CD4-positive, alpha-beta T cell (primary cell): Measurements from ENCODE around the gene EP300. TPM values are rescaled to one million over a fixed set of nuclear protein-coding genes. Genes with fewer than 3 reads are reported as not detected.

Source experiments
- ATAC-seq: fragments of 200-7000 bp; cut with Tn5 transposase; one replicate; pipeline ENCODE4 v1.10.0; 2022; ENCODE audit warnings: mild to moderate bottlenecking; ENCODE audit not compliant: poor library complexity
- CTCF ChIA-PET: fragments of 350-600 bp; sonication (Branson Sonifier 250); formaldehyde crosslinking; loops from one replicate; lab custom pipeline; 2021; ENCODE audit warnings: antibody characterized with exemption, inconsistent platforms; lab: Charles Lee
- POLR2A ChIA-PET: fragments of 350-600 bp; sonication (Branson Sonifier 250); formaldehyde crosslinking; loops from one replicate; lab custom pipeline; 2021; ENCODE audit warnings: antibody characterized with exemption, inconsistent platforms; lab: Charles Lee
- DNase-seq, 14 experiments: peaks; one replicate each; pipeline ENCODE4 v3.0.0-alpha.2; 2013 to 2020; ENCODE audit warnings: mixed read lengths in 2 of 14
- H3K27ac ChIP-seq, 2 donors: one replicate each; pipeline versions ENCODE4 v1.5.1 to v1.7.0; 2013; ENCODE audit warnings: low read length in 2 of 2, low read depth in 1 of 2, mild to moderate bottlenecking in 1 of 2
- H3K27me3 ChIP-seq, 2 experiments: 1 replicate in 1 of 2; 2 replicates in 1 of 2; pipeline versions ENCODE4 v1.6.1 to v1.7.0; 2013; ENCODE audit warnings: low read length in 2 of 2, control low read depth in 1 of 2, mild to moderate bottlenecking in 1 of 2, moderate library complexity in 1 of 2; ENCODE audit not compliant: insufficient read depth in 2 of 2, control insufficient read depth in 1 of 2
- H3K36me3 ChIP-seq: one replicate; pipeline ENCODE4 v1.6.1; 2013; ENCODE audit warnings: low read length, control low read depth; ENCODE audit not compliant: insufficient read depth
- H3K4me1 ChIP-seq: one replicate; pipeline ENCODE4 v1.6.1; 2013; ENCODE audit warnings: low read length, control low read depth; ENCODE audit not compliant: insufficient read depth
- H3K4me3 ChIP-seq: one replicate; pipeline ENCODE4 v1.5.1; 2013; ENCODE audit warnings: mild to moderate bottlenecking, low read length, moderate library complexity
- H3K9me3 ChIP-seq, 2 experiments: 1 replicate in 1 of 2; 2 replicates in 1 of 2; pipeline versions ENCODE4 v1.6.1 to v1.7.0; 2013; ENCODE audit warnings: low read length in 2 of 2, mild to moderate bottlenecking in 2 of 2, control low read depth in 1 of 2, moderate library complexity in 1 of 2; ENCODE audit not compliant: control insufficient read depth in 1 of 2, insufficient read depth in 1 of 2
- H3K27ac Mint-ChIP-seq: one replicate; pipeline ENCODE4 v1.8.0; 2020; ENCODE audit warnings: mixed read lengths
- H3K27me3 Mint-ChIP-seq: one replicate; pipeline ENCODE4 v1.8.0; 2021; ENCODE audit warnings: mixed read lengths
- H3K36me3 Mint-ChIP-seq: one replicate; pipeline ENCODE4 v1.8.0; 2021; ENCODE audit warnings: low read depth, mixed read lengths
- H3K4me1 Mint-ChIP-seq: one replicate; pipeline ENCODE4 v1.8.0; 2021; ENCODE audit warnings: low read depth, mixed read lengths
- H3K4me3 Mint-ChIP-seq: one replicate; pipeline ENCODE4 v1.8.0; 2020; ENCODE audit warnings: mild to moderate bottlenecking, mixed read lengths
- H3K9me3 Mint-ChIP-seq: one replicate; pipeline ENCODE4 v1.8.0; 2020; ENCODE audit warnings: mixed read lengths
- CTCF ChIP-seq: fragments of 200-600 bp; IDR thresholded peaks from one replicate; pipeline ENCODE4 v1.8.0; 2022; ENCODE audit warnings: antibody characterized with exemption, mild to moderate bottlenecking
- intact Hi-C, 2 experiments: fragments of 100-400 bp; cut with DNase I in 1 of 2; cut with micrococcal nuclease in 1 of 2; formaldehyde crosslinking; loops; one replicate each; pipeline versions ENCODE4 v1.15.1 to v1.9.0; 2023 to 2025; cut with DNase I, micrococcal nuclease
- total RNA-seq, 174 experiments: library from RNA in 2 of 174; stranded (reverse) in 2 of 174; gene quantifications; one replicate each; pipeline ENCODE4 v1.2.3 and lab custom pipeline; 2021 to 2026

The EP300 gene
- total RNA-seq, 2 experiments from 2014 or later, result 126 to 134 TPM

GRCh38 chr22:41222846-41223507 lies 130.6 kb downstream of the EP300 start:
- Mint-ChIP-seq H3K36me3 (peaks cover 75% of the 10 kb centered on the region), H3K4me1 (peaks cover 2% of the 10 kb centered on the region), H3K9me3 (no peaks in the 10 kb centered on the region), H3K4me3 (no peak overlapping the region), H3K27me3 (no peaks in the 10 kb centered on the region), H3K27ac (no peak overlapping the region)
- no peak for DNase-seq
- Histone ChIP-seq H3K4me1 (peaks cover 3% of the 10 kb centered on the region), H3K27me3 (no peaks in the 10 kb centered on the region), H3K4me3 (no peak overlapping the region), H3K9me3 (no peaks in the 10 kb centered on the region), H3K36me3 (peaks cover 84% of the 10 kb centered on the region), H3K27ac (no peak overlapping the region)
- no peak for ATAC-seq
- intact Hi-C loops, result no loop called here
- POLR2A ChIA-PET, result no interaction called here
- CTCF ChIA-PET, result no interaction called here
- TF ChIP-seq CTCF, result no peak

DNA sequence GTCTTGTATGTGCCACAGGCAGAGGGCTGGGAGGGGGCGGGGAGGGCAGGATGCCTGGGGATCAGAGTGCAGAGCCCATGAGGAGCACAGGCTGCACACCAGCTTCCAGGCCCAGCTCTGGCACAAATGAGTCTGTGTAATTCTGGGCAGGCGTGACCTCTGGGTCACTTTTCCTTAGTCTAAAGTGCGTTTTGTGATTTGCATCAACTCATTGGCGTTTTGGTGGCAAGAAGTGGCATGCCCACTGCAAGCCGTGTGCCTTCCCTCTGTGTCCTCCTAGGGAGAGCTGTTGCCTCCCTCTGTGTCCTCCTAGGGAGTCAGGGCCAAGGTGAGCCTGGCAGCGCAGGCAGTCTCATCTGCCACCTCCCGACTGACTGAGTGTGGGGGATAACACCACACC lies 131.1 kb downstream of the EP300 start:
- Histone ChIP-seq H3K4me1 (no peaks in the 10 kb centered on the region), H3K36me3 (peaks cover 88% of the 10 kb centered on the region), H3K27ac (no peak overlapping the region), H3K9me3 (no peaks in the 10 kb centered on the region), H3K27me3 (no peaks in the 10 kb centered on the region), H3K4me3 (no peak overlapping the region)
- ATAC-seq (no peak), DNase-seq (no peak)
- no peak overlapping the region for H3K27ac Mint-ChIP-seq
- no peak for TF ChIP-seq CTCF
- ChIA-PET POLR2A (no interaction called here), CTCF (no interaction called here)
- H3K4me3 Mint-ChIP-seq, result no peak overlapping the region
- no peaks in the 10 kb centered on the region for H3K9me3 Mint-ChIP-seq
- intact Hi-C loops, result no loop called here
- no peaks in the 10 kb centered on the region for H3K27me3 Mint-ChIP-seq
- peaks cover 73% of the 10 kb centered on the region for H3K36me3 Mint-ChIP-seq
- no peaks in the 10 kb centered on the region for H3K4me1 Mint-ChIP-seq

- peak overlapping the region; percentile 48 for H3K27ac Mint-ChIP-seq
- Histone ChIP-seq H3K9me3 (no peaks in the 10 kb centered on the region), H3K27me3 (no peaks in the 10 kb centered on the region), H3K4me1 (no peaks in the 10 kb centered on the region), H3K27ac (no peak overlapping the region), H3K36me3 (peaks cover 78% of the 10 kb centered on the region), H3K4me3 (no peak overlapping the region)
- POLR2A ChIA-PET, result interaction anchor here (1.0 kb wide), 1 partner anchor 134 kb away, joined by 3 read pairs; no protein-coding TSS in a partner anchor
- no peaks in the 10 kb centered on the region for H3K27me3 Mint-ChIP-seq
- no peak for TF ChIP-seq CTCF
- DNase-seq (no peak), ATAC-seq (no peak)
- H3K9me3 Mint-ChIP-seq, result no peaks in the 10 kb centered on the region
- H3K36me3 Mint-ChIP-seq, result peaks cover 63% of the 10 kb centered on the region
- intact Hi-C loops, result no loop called here
- no peak overlapping the region for H3K4me3 Mint-ChIP-seq
- CTCF ChIA-PET, result interaction anchor here (1.4 kb wide), 1 partner anchor 11 kb away, joined by 5 read pairs; no protein-coding TSS in a partner anchor
- no peaks in the 10 kb centered on the region for H3K4me1 Mint-ChIP-seq
Measured at GRCh38 chr22:41226723-41227655, 134.6 kb downstream of the EP300 start.
